Spleen (tissue), 7 donors: Measurements from ENCODE around the gene TTLL5.

ENCODE experiments used
- CTCF ChIP-seq, 11 experiments: fragments of 200-600 bp in 7 of 11; fragments of 450-650 bp in 4 of 11; sonication (generic) in 4 of 11; IDR thresholded peaks in 8 of 11; conservative IDR thresholded peaks in 3 of 11; 1 replicate in 7 of 11; 2 replicates in 4 of 11; pipeline versions ENCODE4 v1.4.0 to v1.8.0; 2016 to 2021; ENCODE audit warnings: antibody characterized with exemption in 11 of 11, inconsistent platforms in 4 of 11, mild to moderate bottlenecking in 1 of 11
- POLR2A ChIP-seq, 3 donors: fragments of 450-650 bp; IDR thresholded peaks; one replicate each; pipeline ENCODE4 v1.5.1; 2017; ENCODE audit warnings: antibody characterized with exemption in 3 of 3, mild to moderate bottlenecking in 1 of 3
- donor health status: DM: no; HTN: no; CAD: no; lungs with moderate emphysema.
- donor health status: DM: no; HTN: no; CAD: no.
- donor health status: DM: no; HTN: no; CAD: no.

GRCh38 chr14:75927564-75928087 lies 266.6 kb downstream of the TTLL5 start:
- TF ChIP-seq CTCF (IDR thresholded peaks at IDR 0.05 in 8 of 11, conservative IDR thresholded peaks at IDR 0.05 in 3 of 11) (no peak), POLR2A (IDR thresholded peaks at IDR 0.05) (no peak)
